Esophagus squamous epithelium (tissue), 5 donors: ENCODE measurements around the gene SMLR1. TPM values are rescaled to one million over a fixed set of nuclear protein-coding genes. Genes with fewer than 3 reads are reported as not detected.

Source experiments
- DNase-seq: peaks from one replicate; lab custom pipeline; 2025; lab: John Stamatoyannopoulos, UW
- H3K27ac ChIP-seq, 4 donors: fragments of 200-600 bp; sonication (generic); one replicate each; pipeline ENCODE4 v1.5.1; 2016 to 2019; ENCODE audit warnings: mild to moderate bottlenecking in 1 of 4
- H3K27me3 ChIP-seq, 4 donors: fragments of 200-600 bp; sonication (generic); 1 replicate in 3 of 4; 2 replicates in 1 of 4; pipeline versions ENCODE4 v1.5.1 to v1.6.0; 2017 to 2021; ENCODE audit warnings: antibody characterized with exemption in 1 of 4
- H3K36me3 ChIP-seq, 3 donors: fragments of 200-600 bp; sonication (generic); one replicate each; pipeline ENCODE4 v1.5.1; 2016 to 2019
- H3K4me1 ChIP-seq, 3 donors: fragments of 200-600 bp; sonication (generic); one replicate each; pipeline ENCODE4 v1.5.1; 2017 to 2019
- H3K4me3 ChIP-seq, 4 donors: fragments of 200-600 bp; sonication (generic); 1 replicate in 3 of 4; 2 replicates in 1 of 4; pipeline ENCODE4 v1.5.1; 2016 to 2019; ENCODE audit warnings: mild to moderate bottlenecking in 2 of 4, moderate library complexity in 1 of 4
- H3K9me3 ChIP-seq, 3 donors: fragments of 200-600 bp; sonication (generic); one replicate each; pipeline ENCODE4 v1.5.1; 2016 to 2019
- CTCF ChIP-seq, 6 experiments: fragments of 450-650 bp in 4 of 6; fragments of 200-600 bp in 2 of 6; sonication (generic) in 2 of 6; IDR thresholded peaks; one replicate each; pipeline ENCODE4 v1.5.1; 2016 to 2019; ENCODE audit warnings: antibody characterized with exemption in 6 of 6, mild to moderate bottlenecking in 4 of 6, moderate library complexity in 4 of 6
- POLR2A ChIP-seq, 4 donors: fragments of 450-650 bp; IDR thresholded peaks; one replicate each; pipeline ENCODE4 v1.6.1; 2017; ENCODE audit warnings: antibody characterized with exemption in 4 of 4, mild to moderate bottlenecking in 4 of 4, moderate library complexity in 3 of 4
- WGBS, 2 donors: methylation state at CpG; one replicate each; pipeline ENCODE4 v1.1.5; 2018; 5-methylcytosine and 5-hydroxymethylcytosine counted together
- intact Hi-C: fragments of 100-400 bp; cut with DNase I; formaldehyde crosslinking; loops from one replicate; pipeline ENCODE4 v1.15.0; 2022
- total RNA-seq, 4 donors: library from RNA; depleted of rRNA; stranded (reverse); fragments of >200 nt; gene quantifications; one replicate each; pipeline ENCODE4 v1.1.0, GENCODE V29; 2016
- donor health status: DM: yes; HTN: yes; CAD: no.

The SMLR1 gene
- total RNA-seq, 4 donors from 2014 or later, result not detected

GRCh38 chr6:130825772-130826441 lies 1.3 kb upstream of the SMLR1 start:
- Histone ChIP-seq H3K36me3 (no peaks in the 10 kb centered on the region), H3K27ac (no peak overlapping the region), H3K9me3 (no peaks in the 10 kb centered on the region), H3K4me1 (no peaks in the 10 kb centered on the region), H3K4me3 (no peak overlapping the region), H3K27me3 (no peaks in the 10 kb centered on the region)
- no peak for TF ChIP-seq CTCF (IDR thresholded peaks at IDR 0.05)
- no peak for TF ChIP-seq POLR2A (IDR thresholded peaks at IDR 0.05)
- no peak for DNase-seq
- intact Hi-C loops, result no loop called here
- 75 to 89% methylated on average over 3 of the region's 3 CpGs for WGBS, 2 donors

GRCh38 chr6:130826442-130827246 lies 562 bp upstream of the SMLR1 start:
- WGBS, 2 donors, result 83 to 87% methylated on average over 3 to 4 of the region's 4 CpGs
- no peak for DNase-seq
- TF ChIP-seq CTCF (IDR thresholded peaks at IDR 0.05) (no peak), POLR2A (IDR thresholded peaks at IDR 0.05) (no peak)
- intact Hi-C loops, result no loop called here
- Histone ChIP-seq H3K36me3 (no peaks in the 10 kb centered on the region), H3K4me3 (no peak overlapping the region), H3K27ac (no peak overlapping the region), H3K27me3 (no peaks in the 10 kb centered on the region), H3K9me3 (no peaks in the 10 kb centered on the region), H3K4me1 (no peaks in the 10 kb centered on the region)

- no peak for TF ChIP-seq POLR2A (IDR thresholded peaks at IDR 0.05)
- no peak for TF ChIP-seq CTCF (IDR thresholded peaks at IDR 0.05)
- WGBS, 2 donors, result 69 to 83% methylated on average over 4 of the region's 4 CpGs
- Histone ChIP-seq H3K36me3 (no peaks in the 10 kb centered on the region), H3K27me3 (no peaks in the 10 kb centered on the region), H3K4me1 (no peaks in the 10 kb centered on the region), H3K9me3 (no peaks in the 10 kb centered on the region), H3K27ac (no peak overlapping the region), H3K4me3 (no peak overlapping the region)
- no peak for DNase-seq
- intact Hi-C loops, result no loop called here
These were observed 2.2 kb downstream of the SMLR1 start for GRCh38 chr6:130829333-130829910.

- no peak overlapping the region for H3K4me3 ChIP-seq
- intact Hi-C loops, result no loop called here
- WGBS, 2 donors, result 82 to 85% methylated on average over 5 of the region's 5 CpGs
- no peaks in the 10 kb centered on the region for H3K9me3 ChIP-seq
- no peak for DNase-seq
- H3K27ac ChIP-seq, result no peak overlapping the region
- no peaks in the 10 kb centered on the region for H3K4me1 ChIP-seq
- no peaks in the 10 kb centered on the region for H3K27me3 ChIP-seq
- TF ChIP-seq POLR2A (IDR thresholded peaks at IDR 0.05), result no peak
- TF ChIP-seq CTCF (IDR thresholded peaks at IDR 0.05), result no peak
- H3K36me3 ChIP-seq, result no peaks in the 10 kb centered on the region
These were observed 4.4 kb downstream of the SMLR1 start for GRCh38 chr6:130831607-130832006.

- no peaks in the 10 kb centered on the region for H3K27me3 ChIP-seq
- no peaks in the 10 kb centered on the region for H3K4me1 ChIP-seq
- H3K36me3 ChIP-seq, result no peaks in the 10 kb centered on the region
- intact Hi-C loops, result no loop called here
- no peak for DNase-seq
- no peak overlapping the region for H3K27ac ChIP-seq
- TF ChIP-seq CTCF (IDR thresholded peaks at IDR 0.05) (no peak), POLR2A (IDR thresholded peaks at IDR 0.05) (no peak)
- no peaks in the 10 kb centered on the region for H3K9me3 ChIP-seq
- 47 to 78% methylated on average over 1 of the region's 1 CpG for WGBS, 2 donors
- no peak overlapping the region for H3K4me3 ChIP-seq
These were observed 6.4 kb downstream of the SMLR1 start for GRCh38 chr6:130833569-130833968.
